ENCODE results near the gene A3GALT2. TPM values are rescaled to one million over a fixed set of nuclear protein-coding genes. Genes with fewer than 3 reads are reported as not detected.
A peak's percentile ranks its signal among the peaks of the same experiment; 100 is the strongest.

The A3GALT2 gene
- total RNA-seq, 1 experiment from 2014 or later, result not detected

GRCh38 chr1:33338440-33339211, 17.7 kb upstream of the A3GALT2 start:
- peak; percentile 15 to 64 for DNase-seq
- Mint-ChIP-seq H3K36me3 (ENCODE audit: insufficient read depth, unreplicated experiment) (peaks cover 18% of the 10 kb centered on the region), H3K27ac (ENCODE audit: unreplicated experiment) (peak overlapping the region; percentile 71), H3K4me3 (ENCODE audit: unreplicated experiment) (peak overlapping the region; percentile 38), H3K4me1 (ENCODE audit: low read depth, unreplicated experiment) (peaks cover 20% of the 10 kb centered on the region), H3K9me3 (ENCODE audit: unreplicated experiment) (no peaks in the 10 kb centered on the region), H3K27me3 (ENCODE audit: insufficient read depth, unreplicated experiment) (no peaks in the 10 kb centered on the region)
- no TSS peak for BruUV-seq (replicated peaks)
- no peaks in the 10 kb centered on the region; the same call in 1 of the 2 replicates for H3K36me3 ChIP-seq (ENCODE audit: control insufficient read depth, insufficient read depth, low read length)
- ChIA-PET POLR2A (interaction anchor here (1.0 kb wide), 1 partner anchor 9 kb away, joined by 3 read pairs; no protein-coding TSS in a partner anchor), CTCF (interaction anchor here (1.0 kb wide), 1 partner anchor 43 kb away, joined by 3 read pairs; no protein-coding TSS in a partner anchor)
- TF ChIP-seq CTCF (IDR thresholded peaks at IDR 0.05; ENCODE audit: insufficient read depth in 1 of 2, low read depth in 1 of 2, low read length in 1 of 2, severe bottlenecking in 1 of 2, unreplicated experiment in 1 of 2), result no peak
- no peak overlapping the region for H3K4me3 ChIP-seq (ENCODE audit: low read depth, low read length)
- peaks cover 49% of the 10 kb centered on the region for H3K4me1 ChIP-seq
- H3K9me3 ChIP-seq, result no peaks in the 10 kb centered on the region
- no peaks in the 10 kb centered on the region for H3K27me3 ChIP-seq (replicated peaks; ENCODE audit: control insufficient read depth, insufficient read depth, low read length)
- intact Hi-C loops (cut with micrococcal nuclease; ENCODE audit: unreplicated experiment), result loop anchor here (5.0 kb wide), 1 partner anchor 41 kb away; no protein-coding TSS in a partner anchor

GRCh38 chr1:33338048-33338439, 17.1 kb upstream of the A3GALT2 start:
- Histone ChIP-seq H3K4me1 (peaks cover 49% of the 10 kb centered on the region), H3K9me3 (no peaks in the 10 kb centered on the region), H3K27me3 (replicated peaks; ENCODE audit: control insufficient read depth, insufficient read depth, low read length) (no peaks in the 10 kb centered on the region), H3K4me3 (ENCODE audit: low read depth, low read length) (no peak overlapping the region), H3K36me3 (ENCODE audit: control insufficient read depth, insufficient read depth, low read length) (no peaks in the 10 kb centered on the region; the same call in 1 of the 2 replicates)
- H3K4me3 Mint-ChIP-seq (ENCODE audit: unreplicated experiment), result no peak overlapping the region
- TSS peak; percentile 1 for BruUV-seq (replicated peaks)
- peaks cover 20% of the 10 kb centered on the region for H3K4me1 Mint-ChIP-seq (ENCODE audit: low read depth, unreplicated experiment)
- DNase-seq, result no peak
- H3K27me3 Mint-ChIP-seq (ENCODE audit: insufficient read depth, unreplicated experiment), result no peaks in the 10 kb centered on the region
- POLR2A ChIA-PET, result no interaction called here
- peak overlapping the region; percentile 71 for H3K27ac Mint-ChIP-seq (ENCODE audit: unreplicated experiment)
- no peaks in the 10 kb centered on the region for H3K9me3 Mint-ChIP-seq (ENCODE audit: unreplicated experiment)
- peaks cover 24% of the 10 kb centered on the region for H3K36me3 Mint-ChIP-seq (ENCODE audit: insufficient read depth, unreplicated experiment)
- CTCF ChIA-PET, result interaction anchor here (1.0 kb wide), 1 partner anchor 42 kb away, joined by 3 read pairs; no protein-coding TSS in a partner anchor
- intact Hi-C loops (cut with micrococcal nuclease; ENCODE audit: unreplicated experiment), result loop anchor here (5.0 kb wide), 1 partner anchor 41 kb away; no protein-coding TSS in a partner anchor
- TF ChIP-seq CTCF (IDR thresholded peaks at IDR 0.05; ENCODE audit: insufficient read depth in 1 of 2, low read depth in 1 of 2, low read length in 1 of 2, severe bottlenecking in 1 of 2, unreplicated experiment in 1 of 2), result no peak

GRCh38 chr1:33337441-33337840, 16.5 kb upstream of the A3GALT2 start:
- no peaks in the 10 kb centered on the region for H3K9me3 ChIP-seq
- no peaks in the 10 kb centered on the region; the same call in 1 of the 2 replicates for H3K36me3 ChIP-seq (ENCODE audit: control insufficient read depth, insufficient read depth, low read length)
- peaks cover 44% of the 10 kb centered on the region for H3K4me1 ChIP-seq
- intact Hi-C loops (cut with micrococcal nuclease; ENCODE audit: unreplicated experiment), result loop anchor here (5.0 kb wide), 1 partner anchor 40 kb away; no protein-coding TSS in a partner anchor
- Mint-ChIP-seq H3K4me3 (ENCODE audit: unreplicated experiment) (no peak overlapping the region), H3K4me1 (ENCODE audit: low read depth, unreplicated experiment) (peaks cover 15% of the 10 kb centered on the region), H3K36me3 (ENCODE audit: insufficient read depth, unreplicated experiment) (peaks cover 22% of the 10 kb centered on the region), H3K27me3 (ENCODE audit: insufficient read depth, unreplicated experiment) (no peaks in the 10 kb centered on the region), H3K9me3 (ENCODE audit: unreplicated experiment) (no peaks in the 10 kb centered on the region), H3K27ac (ENCODE audit: unreplicated experiment) (peak overlapping the region; percentile 71)
- H3K4me3 ChIP-seq (ENCODE audit: low read depth, low read length), result no peak overlapping the region
- no peak for DNase-seq
- ChIA-PET CTCF (interaction anchor here (1.0 kb wide), 1 partner anchor 42 kb away, joined by 3 read pairs; no protein-coding TSS in a partner anchor), POLR2A (no interaction called here)
- no TSS peak for BruUV-seq (replicated peaks)
- TF ChIP-seq CTCF (IDR thresholded peaks at IDR 0.05; ENCODE audit: insufficient read depth in 1 of 2, low read depth in 1 of 2, low read length in 1 of 2, severe bottlenecking in 1 of 2, unreplicated experiment in 1 of 2), result no peak
- no peaks in the 10 kb centered on the region for H3K27me3 ChIP-seq (replicated peaks; ENCODE audit: control insufficient read depth, insufficient read depth, low read length)

Data from Caco-2 (cell line).